ENCODE measurements around the gene TRIM14.

Gene TRIM14

GRCh38 chr9:98118640-98119601 lies at the start of gene TRIM14 (continued):
- peak; percentile 65 for TF ChIP-seq ZBTB11 (tag by site-specific recombination; conservative IDR thresholded peaks at IDR 0.05; ENCODE audit: low read depth)

- POLR2A ChIA-PET = no interaction called here
- no peak for TF ChIP-seq TRIM28 (IDR thresholded peaks at IDR 0.05; ENCODE audit: borderline replicate concordance, low read length)
- peak; percentile 35; the same call in 1 of the 2 replicates for TF ChIP-seq SP7 (tag by site-specific recombination; IDR thresholded peaks at IDR 0.05)
- TF ChIP-seq REST (tag by site-specific recombination; IDR thresholded peaks at IDR 0.05) = peak; percentile 60
- H3K9me3 ChIP-seq (ENCODE audit: control insufficient read depth, insufficient read depth, low read depth, low read length) = no peaks in the 10 kb centered on the region
- H3K27ac ChIP-seq (ENCODE audit: extremely low read depth, low read depth, low read length) = no peak overlapping the region
- H3K36me3 ChIP-seq (ENCODE audit: control insufficient read depth in 2 of 2, insufficient read depth in 1 of 2, low read length in 2 of 2) = no peaks in the 10 kb centered on the region
- H3K4me1 ChIP-seq (ENCODE audit: control insufficient read depth, insufficient read depth, low read length) = peaks cover 6% of the 10 kb centered on the region; the same call in 1 of the 2 replicates
- no peak overlapping the region for H3K4me3 ChIP-seq (ENCODE audit: low read depth, low read length)
- CTCF ChIA-PET = interaction anchor here (0.7 kb wide), 1 partner anchor 29 kb away, joined by 3 read pairs; no protein-coding TSS in a partner anchor
Measured at GRCh38 chr9:98168153-98168780, 49.2 kb upstream of the TRIM14 start.

GRCh38 chr9:98164912-98165311 lies 45.9 kb upstream of the TRIM14 start:
- TF ChIP-seq ZFP69B (tag by site-specific recombination; IDR thresholded peaks at IDR 0.05) (no peak), ZNF785 (tag by site-specific recombination; IDR thresholded peaks at IDR 0.05) (no peak), ZNF140 (tag by site-specific recombination; IDR thresholded peaks at IDR 0.05) (no peak), ZNF610 (tag by site-specific recombination; IDR thresholded peaks at IDR 0.05; ENCODE audit: borderline replicate concordance) (no peak), ZNF394 (tag by site-specific recombination; IDR thresholded peaks at IDR 0.05; ENCODE audit: borderline replicate concordance) (no peak), ZNF311 (tag by site-specific recombination; IDR thresholded peaks at IDR 0.05; ENCODE audit: borderline replicate concordance) (no peak), ZFP37 (tag by site-specific recombination; IDR thresholded peaks at IDR 0.05) (no peak), ZSCAN4 (tag by site-specific recombination; IDR thresholded peaks at IDR 0.05) (no peak), SP2 (tag by site-specific recombination; IDR thresholded peaks at IDR 0.05) (no peak), GLIS1 (tag by site-specific recombination; IDR thresholded peaks at IDR 0.05) (no peak)
- Histone ChIP-seq H3K9me3 (ENCODE audit: control insufficient read depth, insufficient read depth, low read depth, low read length) (no peaks in the 10 kb centered on the region), H3K4me1 (ENCODE audit: control insufficient read depth, insufficient read depth, low read length) (no peaks in the 10 kb centered on the region), H3K36me3 (ENCODE audit: control insufficient read depth in 2 of 2, insufficient read depth in 1 of 2, low read length in 2 of 2) (no peaks in the 10 kb centered on the region), H3K4me3 (ENCODE audit: low read depth, low read length) (no peak overlapping the region), H3K27ac (ENCODE audit: extremely low read depth, low read depth, low read length) (no peak overlapping the region)
- ChIA-PET POLR2A (no interaction called here), CTCF (no interaction called here)
